GM23338 (cell line): ENCODE measurements around the gene KLF9. TPM values are rescaled to one million over a fixed set of nuclear protein-coding genes. Genes with fewer than 3 reads are reported as not detected.

ENCODE experiments used
- ATAC-seq: fragments of 200-7000 bp; cut with Tn5 transposase; 3 replicates; pipeline ENCODE4 v1.9.1; 2020
- DNase-seq: peaks from one replicate; pipeline ENCODE4 v3.0.0-alpha.2; 2015; ENCODE audit warnings: low spot score
- H2AFZ ChIP-seq: fragments of 200-600 bp; sonication (generic); 2 replicates; pipeline ENCODE4 v1.8.0; 2016; ENCODE audit warnings: antibody characterized with exemption, mild to moderate bottlenecking, moderate library complexity
- H3F3A ChIP-seq: fragments of 200-600 bp; sonication (generic); replicated peaks from 2 replicates; pipeline ENCODE4 v1.8.0; 2017; ENCODE audit warnings: antibody characterized with exemption, mixed run types, low read depth
- H3K27ac ChIP-seq: fragments of 200-600 bp; sonication (generic); 2 replicates; pipeline ENCODE4 v1.6.1; 2016; ENCODE audit warnings: low read depth
- H3K27me3 ChIP-seq: fragments of 200-600 bp; sonication (generic); 2 replicates; pipeline ENCODE4 v1.8.0; 2016; ENCODE audit warnings: mild to moderate bottlenecking, mixed run types, moderate library complexity; ENCODE audit not compliant: insufficient read depth
- H3K36me3 ChIP-seq: fragments of 200-600 bp; sonication (generic); 2 replicates; pipeline ENCODE4 v1.8.0; 2016; ENCODE audit warnings: mild to moderate bottlenecking; ENCODE audit not compliant: insufficient read depth
- H3K4me1 ChIP-seq: fragments of 200-600 bp; sonication (generic); 2 replicates; pipeline ENCODE4 v1.8.0; 2016; ENCODE audit warnings: mild to moderate bottlenecking, moderate library complexity; ENCODE audit not compliant: insufficient read depth
- H3K4me2 ChIP-seq: fragments of 200-600 bp; sonication (generic); 2 replicates; pipeline ENCODE4 v1.7.1; 2017; ENCODE audit warnings: mixed run types
- H3K4me3 ChIP-seq: fragments of 200-600 bp; sonication (generic); 2 replicates; pipeline ENCODE4 v1.6.1; 2016; ENCODE audit warnings: mixed run types
- H3K79me2 ChIP-seq: fragments of 200-600 bp; sonication (generic); replicated peaks from 2 replicates; pipeline ENCODE4 v1.8.0; 2017; ENCODE audit warnings: mild to moderate bottlenecking; ENCODE audit not compliant: insufficient read depth
- H3K9me2 ChIP-seq: fragments of 200-600 bp; sonication (generic); 2 replicates; pipeline ENCODE4 v1.8.0; 2017; ENCODE audit not compliant: insufficient read depth
- H4K20me1 ChIP-seq: fragments of 200-600 bp; sonication (generic); replicated peaks from 2 replicates; pipeline ENCODE4 v1.8.0; 2017; ENCODE audit warnings: mild to moderate bottlenecking; ENCODE audit not compliant: insufficient read depth
- H3K27ac Mint-ChIP-seq: 2 replicates; pipeline ENCODE4 v1.8.0; 2020; ENCODE audit warnings: inconsistent platforms, mild to moderate bottlenecking, moderate library complexity, mixed read lengths
- H3K27me3 Mint-ChIP-seq: 3 replicates; pipeline ENCODE4 v1.8.0; 2022; ENCODE audit warnings: low read depth, mild to moderate bottlenecking, moderate library complexity, mixed read lengths, inconsistent platforms; ENCODE audit not compliant: insufficient read depth, poor library complexity
- H3K36me3 Mint-ChIP-seq: 3 replicates; pipeline ENCODE4 v1.8.0; 2021; ENCODE audit warnings: low read depth, mild to moderate bottlenecking, inconsistent platforms, moderate library complexity, mixed read lengths
- H3K4me1 Mint-ChIP-seq: 3 replicates; pipeline ENCODE4 v1.8.0; 2020; ENCODE audit warnings: mild to moderate bottlenecking, inconsistent platforms, mixed read lengths
- H3K4me3 Mint-ChIP-seq: 3 replicates; pipeline ENCODE4 v1.8.0; 2021; ENCODE audit warnings: moderate library complexity, mild to moderate bottlenecking, inconsistent platforms, mixed read lengths
- H3K9me3 Mint-ChIP-seq: 3 replicates; pipeline ENCODE4 v1.8.0; 2020; ENCODE audit warnings: moderate library complexity, mild to moderate bottlenecking, inconsistent platforms, mixed read lengths
- EZH2phosphoT487 ChIP-seq: fragments of 200-600 bp; sonication (generic); IDR thresholded peaks from one replicate; pipeline ENCODE4 v1.8.1; 2018; ENCODE audit warnings: antibody characterized with exemption; ENCODE audit not compliant: unreplicated experiment
- NANOG ChIP-seq: IDR thresholded peaks from 2 replicates; pipeline ENCODE4 v1.6.1; 2016; ENCODE audit warnings: antibody characterized with exemption, borderline replicate concordance
- STAT1 ChIP-seq: IDR thresholded peaks from one replicate; pipeline ENCODE4 v1.6.1; 2016; ENCODE audit warnings: antibody characterized with exemption; ENCODE audit not compliant: unreplicated experiment
- ZNF331 ChIP-seq: fragments of 250-450 bp; sonication (Bioruptor Pico); IDR thresholded peaks from 2 replicates; pipeline ENCODE4 v1.5.0; 2020; ENCODE audit warnings: low read depth, mild to moderate bottlenecking, moderate library complexity
- polyA plus RNA-seq: library from polyadenylated mRNA; unstranded; fragments of >200 nt; fragmentation: Nextera tagmentation; extraction: Ambion mirVana; gene quantifications from 2 replicates; pipeline ENCODE4 v1.2.1, GENCODE V29; 2016
- total RNA-seq: library from RNA; depleted of rRNA; stranded (reverse); fragments of >200 nt; shearing (Covaris generic); gene quantifications from 2 replicates; pipeline ENCODE4 v1.2.3, GENCODE V29; 2014; rRNA removed
- TF ChIP-seq, protein P1 (sequence below), 2 experiments: fragments of 200-600 bp in 1 of 2; sonication (generic) in 1 of 2; conservative IDR thresholded peaks; 2 replicates each; pipeline versions ENCODE4 v1.5.1 to v1.6.1; 2016 to 2017; ENCODE audit warnings: antibody characterized with exemption in 2 of 2, low read depth in 2 of 2, mild to moderate bottlenecking in 2 of 2, moderate library complexity in 1 of 2
- TF ChIP-seq, protein P2 (sequence below): IDR thresholded peaks from 2 replicates; pipeline ENCODE4 v1.6.1; 2016; ENCODE audit warnings: antibody characterized with exemption

The KLF9 gene
- total and polyA plus RNA-seq, 2 experiments from 2014 or later = 0.58 to 1.5 TPM

DNA sequence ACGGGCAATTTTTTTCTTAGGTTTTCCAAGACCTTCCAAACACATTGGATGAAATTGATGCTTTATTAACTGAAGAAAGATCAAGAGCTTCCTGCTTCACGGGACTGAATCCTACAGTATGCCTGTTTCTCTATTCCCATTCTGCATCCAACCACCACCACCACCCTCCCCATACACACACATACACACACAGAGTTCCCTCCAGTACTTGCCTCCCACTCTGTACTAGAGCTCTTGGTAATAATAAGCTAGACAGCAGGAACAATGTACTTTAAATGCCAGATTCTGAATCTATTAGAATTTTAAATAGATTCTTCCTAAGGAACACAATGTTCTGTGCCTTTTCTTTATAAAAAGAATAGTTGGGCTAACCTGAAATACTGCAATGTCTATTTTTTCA lies 67.4 kb downstream of the KLF9 start (continued):
- TF ChIP-seq, protein P1, sequence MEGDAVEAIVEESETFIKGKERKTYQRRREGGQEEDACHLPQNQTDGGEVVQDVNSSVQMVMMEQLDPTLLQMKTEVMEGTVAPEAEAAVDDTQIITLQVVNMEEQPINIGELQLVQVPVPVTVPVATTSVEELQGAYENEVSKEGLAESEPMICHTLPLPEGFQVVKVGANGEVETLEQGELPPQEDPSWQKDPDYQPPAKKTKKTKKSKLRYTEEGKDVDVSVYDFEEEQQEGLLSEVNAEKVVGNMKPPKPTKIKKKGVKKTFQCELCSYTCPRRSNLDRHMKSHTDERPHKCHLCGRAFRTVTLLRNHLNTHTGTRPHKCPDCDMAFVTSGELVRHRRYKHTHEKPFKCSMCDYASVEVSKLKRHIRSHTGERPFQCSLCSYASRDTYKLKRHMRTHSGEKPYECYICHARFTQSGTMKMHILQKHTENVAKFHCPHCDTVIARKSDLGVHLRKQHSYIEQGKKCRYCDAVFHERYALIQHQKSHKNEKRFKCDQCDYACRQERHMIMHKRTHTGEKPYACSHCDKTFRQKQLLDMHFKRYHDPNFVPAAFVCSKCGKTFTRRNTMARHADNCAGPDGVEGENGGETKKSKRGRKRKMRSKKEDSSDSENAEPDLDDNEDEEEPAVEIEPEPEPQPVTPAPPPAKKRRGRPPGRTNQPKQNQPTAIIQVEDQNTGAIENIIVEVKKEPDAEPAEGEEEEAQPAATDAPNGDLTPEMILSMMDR (conservative IDR thresholded peaks at IDR 0.05; ENCODE audit: low read depth in 2 of 2) = no peak
- TF ChIP-seq NANOG = no peak

DNA sequence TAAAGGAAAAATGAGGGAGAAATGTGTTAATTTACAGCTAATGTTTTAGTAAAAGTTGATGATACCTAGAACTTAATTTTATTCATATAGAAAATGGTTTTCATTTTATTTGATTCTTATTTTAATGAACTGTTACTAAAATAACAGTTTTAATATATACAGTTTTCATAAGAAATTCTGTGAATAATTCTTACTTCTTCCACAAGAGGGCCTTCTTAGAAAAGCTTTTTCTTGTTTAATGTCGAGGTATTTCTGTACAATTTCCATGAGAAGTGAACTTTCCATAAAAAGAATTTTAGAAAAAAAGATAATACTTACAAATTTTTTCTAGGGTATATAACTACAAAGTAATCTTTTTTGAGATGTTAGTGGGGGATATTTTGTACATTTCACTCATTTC lies 73.9 kb downstream of the KLF9 start:
- no peak overlapping the region for H3K27ac ChIP-seq
- H4K20me1 ChIP-seq = no peaks in the 10 kb centered on the region
- peak; percentile 22 for DNase-seq
- TF ChIP-seq EZH2phosphoT487 (no peak), ZNF331 (CRISPR knock-in tag) (no peak), STAT1 (no peak), NANOG (no peak)
- TF ChIP-seq, protein P1 (conservative IDR thresholded peaks at IDR 0.05; ENCODE audit: low read depth in 2 of 2) = peak in 1 of 2 experiments; percentile 61; a peak in 3 of 4 replicates
- TF ChIP-seq, protein P2, sequence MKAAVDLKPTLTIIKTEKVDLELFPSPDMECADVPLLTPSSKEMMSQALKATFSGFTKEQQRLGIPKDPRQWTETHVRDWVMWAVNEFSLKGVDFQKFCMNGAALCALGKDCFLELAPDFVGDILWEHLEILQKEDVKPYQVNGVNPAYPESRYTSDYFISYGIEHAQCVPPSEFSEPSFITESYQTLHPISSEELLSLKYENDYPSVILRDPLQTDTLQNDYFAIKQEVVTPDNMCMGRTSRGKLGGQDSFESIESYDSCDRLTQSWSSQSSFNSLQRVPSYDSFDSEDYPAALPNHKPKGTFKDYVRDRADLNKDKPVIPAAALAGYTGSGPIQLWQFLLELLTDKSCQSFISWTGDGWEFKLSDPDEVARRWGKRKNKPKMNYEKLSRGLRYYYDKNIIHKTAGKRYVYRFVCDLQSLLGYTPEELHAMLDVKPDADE = no peak
- H3K27me3 Mint-ChIP-seq = no peaks in the 10 kb centered on the region
- no peaks in the 10 kb centered on the region for H3K27me3 ChIP-seq
- H2AFZ ChIP-seq = no peak overlapping the region
- no peak for ATAC-seq
- H3K79me2 ChIP-seq = no peaks in the 10 kb centered on the region
- H3K4me3 ChIP-seq = no peak overlapping the region
- no peaks in the 10 kb centered on the region for H3K36me3 ChIP-seq
- H3K4me1 Mint-ChIP-seq = peaks cover 4% of the 10 kb centered on the region; the same call in 1 of the 3 replicates
- H3F3A ChIP-seq = no peaks in the 10 kb centered on the region
- no peak overlapping the region for H3K4me2 ChIP-seq
- no peak overlapping the region for H3K4me3 Mint-ChIP-seq
- no peaks in the 10 kb centered on the region for H3K9me2 ChIP-seq
- H3K9me3 Mint-ChIP-seq = no peaks in the 10 kb centered on the region; the same call in 2 of the 3 replicates
- H3K4me1 ChIP-seq = no peaks in the 10 kb centered on the region
- peaks cover 6% of the 10 kb centered on the region; the same call in 2 of the 3 replicates for H3K36me3 Mint-ChIP-seq
- H3K27ac Mint-ChIP-seq = no peak overlapping the region

Other genes with a start within 250 kb of the KLF9 start
- gene SMC5, start 155.7 kb downstream of the KLF9 start, total RNA-seq = 25.5 and 29.0 TPM in 2 replicates
- gene SMC5, start 155.7 kb downstream of the KLF9 start, polyA plus RNA-seq = 14.8 and 27.9 TPM in 2 replicates